ENCODE results near the gene ZNF565.
"Not testable (repeated sequence)": the region's sequence is repeated elsewhere in the genome, so short reads cannot be mapped to it uniquely, and the experiment has no call there.

Gene ZNF565

GRCh38 chr19:36149673-36150406, 64.6 kb downstream of the ZNF565 start:
- no peak for DNase-seq

GRCh38 chr19:36144624-36145023, 69.8 kb downstream of the ZNF565 start:
- DNase-seq = no peak

GRCh38 chr19:36142496-36142895, 72.0 kb downstream of the ZNF565 start:
- no peak for DNase-seq

GRCh38 chr19:36142046-36142445, 72.4 kb downstream of the ZNF565 start:
- no peak for DNase-seq

GRCh38 chr19:36141039-36141927, 73.2 kb downstream of the ZNF565 start:
- DNase-seq = peak; percentile 72 to 81

GRCh38 chr19:36140304-36141038, 74.0 kb downstream of the ZNF565 start:
- DNase-seq = peak; percentile 54 to 72

- peak; percentile 96 to 99 for DNase-seq
Observed at GRCh38 chr19:36139473-36140303, 74.8 kb downstream of the ZNF565 start, which contains the start of gene CAPNS1. Gene CAPNS1 (plus strand): TSS chr19:36140066. CDS start chr19:36141012, 946 bp downstream.

- no peak for DNase-seq
Observed at GRCh38 chr19:36139120-36139472, 75.4 kb downstream of the ZNF565 start.

- no peak for DNase-seq
Observed at GRCh38 chr19:36136964-36137686, 77.3 kb downstream of the ZNF565 start.

- not testable (repeated sequence) for DNase-seq
Observed at GRCh38 chr19:36134867-36135266, 79.6 kb downstream of the ZNF565 start.

All from NCI-H1930 (cell line).